ENCODE results near the gene BABAM2.
"Not testable (repeated sequence)": the region's sequence is repeated elsewhere in the genome, so short reads cannot be mapped to it uniquely, and the experiment has no call there.

The BABAM2 gene

GRCh38 chr2:27890146-27890923, at the start of gene BABAM2, which contains the start of gene RBKS:
Gene BABAM2, plus strand, starts transcription at chr2:27890729. Its CDS starts 3,828 bp downstream, at chr2:27894557.
Gene RBKS, minus strand, starts transcription at chr2:27890387. Its CDS starts 42 bp downstream, at chr2:27890345.
- peak; percentile 79 for DNase-seq (ENCODE audit: low read depth in 2 of 2)

DNA sequence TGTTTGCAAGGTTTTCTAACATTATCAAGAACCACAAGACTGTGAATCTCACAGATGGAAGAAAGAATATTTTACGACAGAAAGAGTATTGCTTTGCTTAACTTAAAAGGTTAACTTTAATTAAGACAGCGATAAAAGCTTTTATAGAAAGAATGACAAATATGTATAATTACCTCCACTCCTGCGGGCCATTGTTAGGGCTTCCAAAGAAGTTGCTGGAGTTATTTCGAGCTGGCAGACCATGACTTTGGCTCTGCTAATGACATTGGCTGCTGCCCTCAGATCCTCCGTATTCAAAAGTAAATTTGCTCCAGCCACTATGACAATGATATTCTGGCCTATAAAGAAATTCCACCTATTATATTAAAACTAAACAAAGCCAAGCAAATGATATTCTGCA, 47.6 kb upstream of the BABAM2 start:
- DNase-seq (ENCODE audit: low read depth in 2 of 2), result no peak

DNA sequence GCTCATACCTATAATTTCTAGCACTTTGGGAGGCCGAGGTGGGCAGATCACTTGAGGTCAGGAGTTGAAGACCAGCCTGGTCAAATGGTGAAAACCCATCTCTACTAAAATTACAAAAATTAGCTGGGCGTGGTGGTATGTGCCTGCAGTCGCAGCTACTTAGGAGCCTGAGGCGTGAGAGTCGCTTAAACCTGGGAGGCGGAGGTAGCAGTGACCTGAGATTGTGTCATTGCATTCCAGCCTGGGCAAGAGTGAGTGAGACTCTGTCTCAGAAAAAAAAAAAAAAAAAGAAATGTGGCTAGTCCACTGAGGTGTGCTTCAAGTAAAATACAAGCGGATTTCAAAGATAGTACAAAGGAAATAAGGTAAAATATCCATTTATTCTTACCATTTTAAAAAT, 46.5 kb upstream of the BABAM2 start:
- no peak for DNase-seq (ENCODE audit: low read depth in 2 of 2)

DNA sequence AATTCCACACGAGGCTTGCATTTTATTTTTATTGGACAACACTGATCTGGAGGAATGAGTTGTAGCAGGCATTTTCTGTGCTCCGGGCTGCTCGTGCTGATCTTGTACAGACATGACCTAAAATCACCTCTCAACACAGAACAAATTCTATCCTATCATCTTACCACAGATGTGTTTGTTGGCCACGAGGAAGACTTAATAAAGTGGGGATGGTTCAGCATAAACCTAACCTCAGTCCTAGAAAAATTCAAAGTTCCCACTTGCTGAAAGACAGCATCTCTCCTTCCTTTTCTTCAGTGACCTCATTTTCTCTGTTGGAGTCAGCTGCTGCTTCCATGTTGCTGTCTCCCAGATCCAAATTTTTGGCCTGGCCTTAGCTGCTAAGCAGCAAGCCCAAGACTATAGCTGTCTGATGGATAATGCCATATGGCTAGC, 45.7 kb upstream of the BABAM2 start:
- DNase-seq (ENCODE audit: low read depth in 2 of 2), result no peak

DNA sequence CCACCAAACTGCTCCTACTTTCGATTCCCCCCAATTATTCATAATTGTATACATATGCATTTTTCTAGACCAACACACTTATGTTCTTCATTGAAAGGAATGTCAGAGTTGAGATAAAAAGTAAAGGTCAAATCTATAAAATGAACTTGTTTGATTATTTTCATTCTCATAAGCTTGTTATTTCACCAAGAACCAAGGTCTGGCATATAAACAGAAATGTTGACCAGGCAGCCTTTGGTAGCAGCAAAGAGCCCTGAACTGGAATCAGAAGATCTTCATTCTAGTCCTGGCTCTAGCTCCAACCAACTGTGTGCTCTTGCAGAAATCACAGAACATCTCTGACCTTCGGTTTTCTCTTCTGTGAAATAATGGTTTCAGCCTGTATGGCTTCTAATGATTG, 43.2 kb upstream of the BABAM2 start:
- no peak for DNase-seq (ENCODE audit: low read depth in 2 of 2)

- no peak for DNase-seq (ENCODE audit: low read depth in 2 of 2)
These were observed 40.8 kb upstream of the BABAM2 start for GRCh38 chr2:27849558-27850205.

DNA sequence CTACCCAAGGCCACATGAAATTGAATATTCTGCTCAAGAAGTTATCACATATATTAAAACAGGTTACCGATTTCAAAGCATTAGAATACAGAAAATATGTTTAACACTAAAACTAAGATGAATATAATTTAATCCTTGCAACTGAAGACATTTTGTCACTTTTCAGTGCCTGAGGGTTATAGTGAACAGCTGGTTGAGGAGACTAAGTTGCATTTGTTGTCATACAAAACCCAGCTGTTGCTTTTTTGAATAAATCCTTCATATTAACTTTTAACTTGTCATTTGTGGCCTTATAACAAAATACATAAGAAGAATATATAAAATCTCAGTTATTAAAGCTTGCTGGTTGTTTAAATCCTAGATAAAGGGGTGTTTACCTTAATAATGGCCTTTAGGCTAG, 37.8 kb upstream of the BABAM2 start:
- no peak for DNase-seq (ENCODE audit: low read depth in 2 of 2)

DNA sequence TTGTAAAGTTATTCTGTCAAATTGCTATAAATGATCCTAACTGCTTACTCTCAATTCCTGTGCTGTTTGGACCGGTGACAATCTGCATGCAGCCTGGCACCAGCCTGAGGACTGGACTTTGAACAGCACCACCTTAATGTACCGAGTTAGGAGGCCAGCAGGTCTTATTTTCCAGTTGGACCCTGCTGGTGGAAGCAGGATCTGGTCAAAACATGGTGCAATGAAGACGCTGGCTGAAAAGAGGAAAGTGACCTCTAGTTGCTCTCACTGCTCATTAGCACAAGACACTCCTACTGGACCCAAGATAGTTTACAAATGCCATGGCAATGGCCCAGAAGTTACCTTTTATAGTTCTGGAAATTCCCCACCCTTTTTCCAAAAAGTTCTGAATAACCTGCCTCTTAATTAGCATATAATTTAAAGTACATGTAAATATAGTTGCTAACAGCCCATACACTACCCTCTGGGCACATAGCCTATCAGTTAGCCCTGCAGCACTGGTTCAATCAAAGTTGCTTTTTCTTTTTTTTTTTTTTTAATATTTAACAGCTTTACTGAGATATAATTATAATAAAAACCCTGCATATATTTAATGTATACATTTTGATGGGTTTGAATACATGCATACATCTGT, 36.2 kb upstream of the BABAM2 start:
- DNase-seq (ENCODE audit: low read depth in 2 of 2), result no peak

DNA sequence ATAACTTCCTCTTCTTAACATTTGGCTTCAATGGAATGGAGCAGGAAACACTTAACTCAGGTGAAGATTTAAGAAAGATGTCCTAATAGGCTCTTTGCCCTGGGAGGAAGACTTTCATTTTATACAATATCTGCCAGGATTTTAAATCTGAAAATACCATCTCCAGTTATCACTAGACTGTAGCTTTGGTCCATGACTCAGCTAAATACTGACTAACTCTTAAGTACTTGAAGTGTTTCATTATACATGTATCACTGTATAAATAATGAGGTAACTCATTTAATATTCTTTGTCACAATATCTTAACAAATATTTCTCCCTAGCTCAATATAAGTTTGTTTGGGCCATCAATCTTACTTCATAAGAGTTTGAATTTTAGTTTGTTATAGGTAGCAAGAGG, 35.1 kb upstream of the BABAM2 start:
- no peak for DNase-seq (ENCODE audit: low read depth in 2 of 2)

GRCh38 chr2:27856386-27856785, 34.1 kb upstream of the BABAM2 start:
- no peak for DNase-seq (ENCODE audit: low read depth in 2 of 2)

- DNase-seq (ENCODE audit: low read depth in 2 of 2), result no peak
These were observed 33.6 kb upstream of the BABAM2 start for GRCh38 chr2:27856956-27857355.

- DNase-seq (ENCODE audit: low read depth in 2 of 2), result no peak
These were observed 32.9 kb upstream of the BABAM2 start for GRCh38 chr2:27857417-27858172.

GRCh38 chr2:27860111-27860510, 30.4 kb upstream of the BABAM2 start:
- DNase-seq (ENCODE audit: low read depth in 2 of 2), result no peak

- DNase-seq (ENCODE audit: low read depth in 2 of 2), result no peak
These were observed 27.4 kb upstream of the BABAM2 start for GRCh38 chr2:27863146-27863545.

DNA sequence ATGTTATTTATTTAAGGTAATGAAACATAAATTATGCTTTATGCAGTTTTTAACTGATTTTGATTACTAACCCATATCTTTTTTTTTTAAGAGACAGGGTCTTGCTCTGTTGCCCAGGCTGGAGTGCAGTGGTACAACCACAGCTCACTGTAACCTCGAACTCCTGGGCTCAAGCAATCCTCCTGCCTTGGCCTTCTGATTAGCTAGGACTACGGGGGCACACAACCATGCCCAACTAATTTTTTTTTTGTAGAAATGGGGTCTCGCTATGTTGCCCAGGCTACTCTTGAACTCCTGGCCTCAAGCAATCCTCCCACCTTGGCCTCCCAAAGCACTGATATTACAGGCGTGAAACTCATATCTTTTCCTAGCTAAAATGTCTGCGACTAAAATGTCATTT, 26.6 kb upstream of the BABAM2 start:
- DNase-seq (ENCODE audit: low read depth in 2 of 2), result not testable (repeated sequence)

GRCh38 chr2:27866237-27866636, 24.3 kb upstream of the BABAM2 start:
- no peak for DNase-seq (ENCODE audit: low read depth in 2 of 2)

GRCh38 chr2:27869763-27870162, 20.8 kb upstream of the BABAM2 start:
- DNase-seq (ENCODE audit: low read depth in 2 of 2), result no peak

DNA sequence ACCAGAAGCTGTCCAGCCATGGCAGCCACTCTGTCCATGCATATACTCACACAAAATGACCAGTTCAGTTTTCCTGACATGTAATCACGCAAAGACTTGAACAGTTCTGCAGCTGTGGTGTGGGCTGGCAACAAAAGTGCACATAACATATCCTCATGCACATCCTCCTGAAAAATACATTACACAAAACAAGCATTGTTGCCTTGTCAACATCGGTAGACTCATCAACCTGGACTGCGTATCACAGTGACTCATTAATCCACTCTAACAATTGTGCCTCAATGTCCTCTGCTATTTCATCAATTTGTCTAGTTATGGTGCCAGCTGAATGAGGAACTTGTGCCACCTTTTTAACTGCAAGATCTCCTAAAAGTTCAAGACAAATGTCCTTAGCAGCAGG, 19.8 kb upstream of the BABAM2 start:
- no peak for DNase-seq (ENCODE audit: low read depth in 2 of 2)

DNA sequence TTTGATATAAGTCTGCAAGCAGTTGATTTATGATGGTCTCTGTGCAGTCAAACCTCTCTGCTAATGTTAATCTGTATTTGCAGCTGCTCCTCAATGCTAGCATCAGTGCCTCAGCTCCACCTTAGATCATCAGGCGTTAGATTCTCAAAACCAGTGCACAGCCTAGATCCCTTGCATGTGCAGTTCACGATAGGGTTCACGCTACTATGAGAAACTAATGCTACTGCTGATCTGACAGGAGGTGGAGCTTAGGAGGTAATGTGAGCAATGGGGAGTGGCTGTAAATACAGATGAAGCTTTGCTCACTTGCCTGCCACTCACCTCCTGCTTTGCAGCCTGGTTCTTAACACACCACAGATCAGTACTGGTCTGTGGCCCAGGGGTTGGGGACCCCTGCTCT, 18.7 kb upstream of the BABAM2 start:
- no peak for DNase-seq (ENCODE audit: low read depth in 2 of 2)

GRCh38 chr2:27873091-27873490, 17.4 kb upstream of the BABAM2 start:
- no peak for DNase-seq (ENCODE audit: low read depth in 2 of 2)

DNA sequence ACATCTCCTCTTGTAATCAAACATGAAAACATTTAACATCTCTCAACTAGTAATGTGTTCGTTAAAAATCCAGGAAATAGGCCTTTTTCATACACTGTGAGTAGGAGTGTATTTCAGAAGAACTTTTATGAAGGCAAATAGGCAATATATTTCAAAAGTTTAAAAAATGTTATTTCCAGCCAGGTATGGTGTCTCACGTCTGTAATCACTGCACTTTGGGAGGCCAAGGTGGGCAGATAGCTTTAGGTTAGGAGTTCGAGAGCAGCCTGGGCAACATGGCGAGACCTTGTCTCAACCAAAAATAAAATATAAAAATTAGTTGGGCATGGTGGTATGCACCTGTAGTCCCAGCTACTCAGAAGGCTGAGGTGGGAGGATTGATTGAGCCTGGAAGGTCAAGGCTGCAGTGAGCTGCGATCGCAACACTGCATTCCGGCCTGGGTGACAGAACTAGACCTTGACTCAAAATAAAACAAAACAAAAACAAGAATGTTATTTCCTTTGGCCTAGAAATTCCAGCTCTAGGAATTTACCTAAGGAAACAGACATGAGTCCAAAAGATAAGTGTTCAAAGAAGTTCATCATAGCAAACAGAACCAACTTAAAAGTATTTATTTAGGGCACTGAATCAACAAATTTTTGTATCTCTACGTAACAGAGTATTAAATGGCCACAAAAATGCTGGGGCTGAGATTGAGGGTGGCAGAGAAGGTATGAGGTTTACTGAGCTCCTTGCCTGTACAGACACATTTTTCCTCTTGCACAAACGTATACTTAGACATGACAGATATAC, 15.2 kb upstream of the BABAM2 start:
- no peak for DNase-seq (ENCODE audit: low read depth in 2 of 2)
